GM19023 (cell line): ENCODE data around the gene PRDM11.

ENCODE experiments used
- ATAC-seq: cut with Tn5 transposase; IDR thresholded peaks from one replicate; pipeline ENCODE4 v1.9.1; 2021; ENCODE audit warnings: mild to moderate bottlenecking, moderate library complexity; ENCODE audit not compliant: unreplicated experiment

The PRDM11 gene

GRCh38 chr11:45174168-45174835 is 27.9 kb downstream of the PRDM11 start:
- no peak for ATAC-seq

- no peak for ATAC-seq
Measured at GRCh38 chr11:45174963-45175362, 28.5 kb downstream of the PRDM11 start.

GRCh38 chr11:45176996-45177395 is 30.6 kb downstream of the PRDM11 start:
- ATAC-seq, result no peak

- no peak for ATAC-seq
Measured at GRCh38 chr11:45178223-45178622, 31.8 kb downstream of the PRDM11 start.

GRCh38 chr11:45178890-45179671 is 32.6 kb downstream of the PRDM11 start:
- ATAC-seq, result no peak

- no peak for ATAC-seq
Measured at GRCh38 chr11:45179686-45180178, 33.3 kb downstream of the PRDM11 start.

GRCh38 chr11:45180179-45180847 is 33.9 kb downstream of the PRDM11 start:
- ATAC-seq, result no peak

- ATAC-seq, result no peak
Measured at GRCh38 chr11:45180848-45181192, 34.4 kb downstream of the PRDM11 start.

- no peak for ATAC-seq
Measured at GRCh38 chr11:45181193-45181888, 34.9 kb downstream of the PRDM11 start.

GRCh38 chr11:45181889-45182550 is 35.6 kb downstream of the PRDM11 start:
- no peak for ATAC-seq

- ATAC-seq, result no peak
Measured at GRCh38 chr11:45182902-45183301, 36.5 kb downstream of the PRDM11 start.

- ATAC-seq, result no peak
Measured at GRCh38 chr11:45184640-45185039, 38.2 kb downstream of the PRDM11 start.

- ATAC-seq, result no peak
Measured at GRCh38 chr11:45185228-45185729, 38.8 kb downstream of the PRDM11 start.

GRCh38 chr11:45187375-45187774 is 40.9 kb downstream of the PRDM11 start:
- ATAC-seq, result no peak

- ATAC-seq, result no peak
Measured at GRCh38 chr11:45188127-45188526, 41.7 kb downstream of the PRDM11 start.

- ATAC-seq, result no peak
Measured at GRCh38 chr11:45189230-45189629, 42.8 kb downstream of the PRDM11 start.

- ATAC-seq, result no peak
Measured at GRCh38 chr11:45193695-45194094, 47.3 kb downstream of the PRDM11 start.

- ATAC-seq, result no peak
Measured at GRCh38 chr11:45204761-45205160, 58.3 kb downstream of the PRDM11 start.

- ATAC-seq, result no peak
Measured at GRCh38 chr11:45205978-45206377, 59.5 kb downstream of the PRDM11 start.

GRCh38 chr11:45208135-45208534 is 61.7 kb downstream of the PRDM11 start:
- ATAC-seq, result no peak
